IMR-90 (cell line): ENCODE results near the gene ST3GAL3. TPM values are rescaled to one million over a fixed set of nuclear protein-coding genes. Genes with fewer than 3 reads are reported as not detected.

Experiments
- ATAC-seq: fragments of 200-7000 bp; cut with Tn5 transposase; 2 replicates; pipeline ENCODE4 v1.9.1; 2020; ENCODE audit warnings: low read depth, mild to moderate bottlenecking, moderate library complexity
- BruUV-seq: library from RNA; stranded (reverse); fragments of 400-500 nt; replicated peaks from 2 replicates; lab custom pipeline; 2021; lab: Mats Ljungman, UMichigan
- CTCF ChIA-PET: fragments of 300-600 bp; formaldehyde crosslinking; extraction: SDS; loops from one replicate; lab custom pipeline; 2021; ENCODE audit warnings: antibody characterized with exemption; lab: Yijun Ruan, JAX
- POLR2A ChIA-PET: fragments of 300-600 bp; sonication (Branson Sonifier 250); formaldehyde crosslinking; loops from one replicate; lab custom pipeline; 2022; ENCODE audit warnings: antibody characterized with exemption; ENCODE audit not compliant: unreplicated experiment; lab: Charles Lee
- DNase-seq: peaks from one replicate; pipeline ENCODE4 v3.0.0; 2013
- H2AFZ ChIP-seq: replicated peaks from 2 replicates; pipeline ENCODE3; 2013; ENCODE audit warnings: low read length, mild to moderate bottlenecking; ENCODE audit not compliant: poor library complexity
- H2AK5ac ChIP-seq: 2 replicates; pipeline ENCODE4 v1.6.1; 2013; ENCODE audit warnings: low read depth, low read length, inconsistent platforms
- H2AK9ac ChIP-seq: replicated peaks from 2 replicates; pipeline ENCODE3; 2013; ENCODE audit warnings: mild to moderate bottlenecking, low read depth, low read length, moderate library complexity; ENCODE audit not compliant: poor library complexity
- H2BK120ac ChIP-seq: 2 replicates; pipeline ENCODE4 v1.6.1; 2013; ENCODE audit warnings: low read depth, low read length, inconsistent platforms
- H2BK15ac ChIP-seq: 3 replicates; pipeline ENCODE4 v1.6.1; 2013; ENCODE audit warnings: low read depth, low read length, inconsistent platforms
- H2BK20ac ChIP-seq: 2 replicates; pipeline ENCODE4 v1.6.1; 2013; ENCODE audit warnings: low read depth, mild to moderate bottlenecking, inconsistent platforms, low read length, moderate library complexity
- H2BK5ac ChIP-seq: 2 replicates; pipeline ENCODE4 v1.6.1; 2013; ENCODE audit warnings: mild to moderate bottlenecking, low read depth, low read length, inconsistent platforms; ENCODE audit not compliant: poor library complexity, severe bottlenecking
- H3K14ac ChIP-seq: replicated peaks from 2 replicates; pipeline ENCODE4 v1.6.1; 2013; ENCODE audit warnings: low read depth, low read length, inconsistent platforms
- H3K18ac ChIP-seq: 2 replicates; pipeline ENCODE4 v1.6.1; 2013; ENCODE audit warnings: low read depth, low read length, control low read depth
- H3K23ac ChIP-seq: 2 replicates; pipeline ENCODE4 v1.6.1; 2013; ENCODE audit warnings: low read depth, low read length, inconsistent platforms
- H3K27ac ChIP-seq: 2 replicates; pipeline ENCODE4 v1.5.1; 2013; ENCODE audit warnings: mild to moderate bottlenecking, control low read depth, low read length; ENCODE audit not compliant: insufficient read depth
- H3K27me3 ChIP-seq: 2 replicates; pipeline ENCODE4 v1.6.1; 2013; ENCODE audit warnings: low read length; ENCODE audit not compliant: control insufficient read depth, insufficient read depth
- H3K36me3 ChIP-seq: 2 replicates; pipeline ENCODE4 v1.6.1; 2013; ENCODE audit warnings: low read length, mixed read lengths; ENCODE audit not compliant: control insufficient read depth, insufficient read depth
- H3K4ac ChIP-seq: 2 replicates; pipeline ENCODE4 v1.6.1; 2013; ENCODE audit warnings: low read depth, low read length, inconsistent platforms
- H3K4me1 ChIP-seq: 2 replicates; pipeline ENCODE4 v1.6.1; 2013; ENCODE audit warnings: low read length, mixed read lengths; ENCODE audit not compliant: control insufficient read depth, insufficient read depth
- H3K4me2 ChIP-seq: 2 replicates; pipeline ENCODE4 v1.6.1; 2013; ENCODE audit warnings: low read depth, mild to moderate bottlenecking, control low read depth, low read length, moderate library complexity
- H3K4me3 ChIP-seq: 2 replicates; pipeline ENCODE4 v1.5.1; 2013; ENCODE audit warnings: low read depth, mild to moderate bottlenecking, control low read depth, low read length, moderate library complexity; ENCODE audit not compliant: insufficient read depth
- H3K56ac ChIP-seq: 2 replicates; pipeline ENCODE4 v1.6.1; 2013; ENCODE audit warnings: low read length, inconsistent platforms; ENCODE audit not compliant: insufficient read depth; ENCODE audit errors: extremely low read depth
- H3K79me1 ChIP-seq, 2 experiments: 2 replicates each; pipeline ENCODE4 v1.6.1; 2013; ENCODE audit warnings: low read length in 2 of 2, inconsistent platforms in 1 of 2, low read depth in 1 of 2
- H3K9ac ChIP-seq: 2 replicates; pipeline ENCODE4 v1.6.1; 2013; ENCODE audit warnings: low read depth, low read length, control low read depth
- H3K9me1 ChIP-seq: 2 replicates; pipeline ENCODE4 v1.6.1; 2013; ENCODE audit warnings: low read length, inconsistent platforms; ENCODE audit not compliant: insufficient read depth
- H3K9me3 ChIP-seq: 2 replicates; pipeline ENCODE4 v1.6.1; 2013; ENCODE audit warnings: low read length; ENCODE audit not compliant: control insufficient read depth, insufficient read depth
- H4K20me1 ChIP-seq: 2 replicates; pipeline ENCODE4 v1.6.1; 2013; ENCODE audit warnings: low read length, inconsistent platforms; ENCODE audit not compliant: insufficient read depth
- H4K5ac ChIP-seq: 2 replicates; pipeline ENCODE4 v1.6.1; 2013; ENCODE audit warnings: mild to moderate bottlenecking, low read depth, low read length, control low read depth
- H4K8ac ChIP-seq, 2 experiments: 2 replicates each; pipeline ENCODE4 v1.6.1; 2013; ENCODE audit warnings: low read depth in 2 of 2, low read length in 2 of 2, control low read depth in 1 of 2, inconsistent platforms in 1 of 2
- H4K91ac ChIP-seq: 2 replicates; pipeline ENCODE4 v1.6.1; 2013; ENCODE audit warnings: low read depth, low read length, inconsistent platforms; ENCODE audit not compliant: insufficient read depth
- CHD1 ChIP-seq: IDR thresholded peaks from 2 replicates; pipeline ENCODE4 v1.6.1; 2012; ENCODE audit warnings: low read depth, low read length, improper control_type of control experiment
- CTCF ChIP-seq: conservative IDR thresholded peaks from 2 replicates; pipeline ENCODE4 v1.5.1; 2012; ENCODE audit warnings: mild to moderate bottlenecking, low read depth, low read length, improper control_type of control experiment
- ELK1 ChIP-seq: fragments of 150-350 bp; IDR thresholded peaks from 2 replicates; pipeline ENCODE4 v1.6.1; 2016; ENCODE audit warnings: low read depth, mild to moderate bottlenecking, low read length, moderate library complexity, borderline replicate concordance
- MAFK ChIP-seq: IDR thresholded peaks from 2 replicates; pipeline ENCODE4 v1.6.1; 2012; ENCODE audit warnings: low read depth, low read length, improper control_type of control experiment
- MAZ ChIP-seq: IDR thresholded peaks from 2 replicates; pipeline ENCODE4 v1.6.1; 2012; ENCODE audit warnings: low read depth, mild to moderate bottlenecking, low read length, improper control_type of control experiment, moderate library complexity, borderline replicate concordance
- MXI1 ChIP-seq: IDR thresholded peaks from 2 replicates; pipeline ENCODE4 v1.6.1; 2012; ENCODE audit warnings: low read depth, mild to moderate bottlenecking, low read length, moderate library complexity, borderline replicate concordance
- RAD21 ChIP-seq: IDR thresholded peaks from 2 replicates; pipeline ENCODE4 v1.6.1; 2012; ENCODE audit warnings: low read length, improper control_type of control experiment
- RCOR1 ChIP-seq: IDR thresholded peaks from 2 replicates; pipeline ENCODE4 v1.6.1; 2012; ENCODE audit warnings: mild to moderate bottlenecking, low read length, improper control_type of control experiment; ENCODE audit not compliant: insufficient replicate concordance
- RFX5 ChIP-seq: IDR thresholded peaks from 2 replicates; pipeline ENCODE4 v1.8.0; 2012; ENCODE audit warnings: low read depth, mild to moderate bottlenecking, low read length, moderate library complexity
- SMC3 ChIP-seq: fragments of 150-350 bp; IDR thresholded peaks from 2 replicates; pipeline ENCODE4 v1.6.1; 2016; ENCODE audit warnings: low read depth, mild to moderate bottlenecking, antibody characterized with exemption, low read length, moderate library complexity
- USF2 ChIP-seq: fragments of 150-350 bp; IDR thresholded peaks from 2 replicates; pipeline ENCODE4 v1.6.1; 2017; ENCODE audit warnings: mild to moderate bottlenecking, antibody characterized with exemption, low read length, low read depth
- WGBS, 2 experiments: methylation state at CpG; one replicate each; pipeline versions ENCODE4 v1.1.5 to v1.1.7; 2013; ENCODE audit warnings: missing lambda C conversion rate in 2 of 2; ENCODE audit not compliant: insufficient read length in 1 of 2; ENCODE audit errors: extremely low coverage in 2 of 2; 5-methylcytosine and 5-hydroxymethylcytosine counted together
- dilution Hi-C: fragments of 300-500 bp; cut with HindIII; formaldehyde crosslinking; loops from one replicate; pipeline ENCODE4 v1.14.3; 2018; ENCODE audit warnings: low sequenced_read_pairs; ENCODE audit not compliant: unreplicated experiment
- in situ Hi-C: fragments of 300-500 bp; cut with MboI; formaldehyde crosslinking; loops from 3 replicates; pipeline ENCODE4 v1.14.3; 2019; ENCODE audit warnings: low sequenced_read_pairs, inconsistent platforms, mixed read lengths
- intact Hi-C: fragments of 100-400 bp; cut with micrococcal nuclease; formaldehyde crosslinking; loops from 2 replicates; pipeline ENCODE4 v1.10.0; 2022
- polyA plus RNA-seq, 3 experiments: library from polyadenylated mRNA; depleted of rRNA; stranded (reverse); fragments of >200 nt; gene quantifications; 2 replicates each; pipeline ENCODE4 v1.2.3, GENCODE V29; 2012; ENCODE audit warnings: low replicate concordance in 1 of 3
- total RNA-seq: library from RNA; depleted of rRNA; stranded (reverse); fragments of >200 nt; gene quantifications from 2 replicates; pipeline ENCODE4 v1.2.3, GENCODE V29; 2012

Gene ST3GAL3
- total and polyA plus RNA-seq, 2 of the 4 experiments (the other 2 are of a cell fraction): 12.0 to 14.8 TPM

DNA sequence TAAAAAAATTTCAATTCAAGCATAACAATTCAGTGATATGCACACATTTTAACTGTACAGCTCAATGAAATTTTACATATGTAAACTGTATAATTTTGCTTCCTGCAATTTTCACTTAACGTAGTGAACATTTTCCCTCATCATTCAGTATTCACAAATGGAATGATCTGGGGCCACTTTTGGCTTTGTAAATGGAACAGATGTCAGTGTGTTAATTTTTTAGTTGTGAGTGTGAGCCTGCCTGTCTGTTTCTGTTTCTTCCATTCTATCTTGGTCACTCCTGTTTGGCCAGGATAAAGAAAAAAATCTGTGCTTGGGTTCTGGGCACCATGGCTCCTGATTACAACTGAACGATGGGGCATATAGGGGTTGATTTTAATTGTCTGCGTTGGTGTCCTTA, 20.5 kb upstream of the ST3GAL3 start:
- Histone ChIP-seq H3K36me3 (peaks cover 75% of the 10 kb centered on the region), H4K8ac (no peak overlapping the region), H3K4me3 (no peak overlapping the region), H4K5ac (no peak overlapping the region), H3K23ac (no peak overlapping the region), H3K27ac (no peak overlapping the region), H3K79me1 (peaks cover 26 to 58% of the 10 kb centered on the region in 2 experiments), H2AK5ac (no peak overlapping the region), H4K91ac (no peak overlapping the region), H3K4me2 (no peak overlapping the region), H3K56ac (no peak overlapping the region), H3K4me1 (peaks cover 4% of the 10 kb centered on the region), H2BK20ac (no peak overlapping the region), H3K4ac (no peak overlapping the region), H2AFZ (no peak overlapping the region), H3K9me3 (no peaks in the 10 kb centered on the region), H4K20me1 (peaks cover 20% of the 10 kb centered on the region; the same call in 1 of the 2 replicates), H3K14ac (no peak overlapping the region), H2AK9ac (no peak overlapping the region), H2BK5ac (no peak overlapping the region), H3K9me1 (peaks cover 11% of the 10 kb centered on the region), H3K18ac (no peak overlapping the region), H2BK15ac (no peak overlapping the region), H3K9ac (no peak overlapping the region), H2BK120ac (no peak overlapping the region), H3K27me3 (no peaks in the 10 kb centered on the region)
- intact Hi-C loops (no loop called here), in situ Hi-C loops (no loop called here), dilution Hi-C loops (no loop called here)
- 100% methylated on average over 2 of the region's 3 CpGs; no CpG with 5 or more reads in 1 of the 2 experiments for WGBS, 2 experiments
- no TSS peak for BruUV-seq
- ChIA-PET CTCF (interaction anchor here (1.1 kb wide), 1 partner anchor 22 kb away, joined by 3 read pairs; no protein-coding TSS in a partner anchor), POLR2A (no interaction called here)
- DNase-seq (no peak), ATAC-seq (no peak)
- no peak for TF ChIP-seq USF2
- TF ChIP-seq SMC3: no peak
- no peak for TF ChIP-seq RCOR1
- no peak for TF ChIP-seq RFX5
- TF ChIP-seq RAD21: no peak
- TF ChIP-seq MAFK: no peak
- no peak for TF ChIP-seq CHD1
- TF ChIP-seq CTCF: no peak
- TF ChIP-seq ELK1: no peak
- no peak for TF ChIP-seq MXI1
- no peak for TF ChIP-seq MAZ
